Measurements from ENCODE around the gene TRIM63.

The TRIM63 gene

DNA sequence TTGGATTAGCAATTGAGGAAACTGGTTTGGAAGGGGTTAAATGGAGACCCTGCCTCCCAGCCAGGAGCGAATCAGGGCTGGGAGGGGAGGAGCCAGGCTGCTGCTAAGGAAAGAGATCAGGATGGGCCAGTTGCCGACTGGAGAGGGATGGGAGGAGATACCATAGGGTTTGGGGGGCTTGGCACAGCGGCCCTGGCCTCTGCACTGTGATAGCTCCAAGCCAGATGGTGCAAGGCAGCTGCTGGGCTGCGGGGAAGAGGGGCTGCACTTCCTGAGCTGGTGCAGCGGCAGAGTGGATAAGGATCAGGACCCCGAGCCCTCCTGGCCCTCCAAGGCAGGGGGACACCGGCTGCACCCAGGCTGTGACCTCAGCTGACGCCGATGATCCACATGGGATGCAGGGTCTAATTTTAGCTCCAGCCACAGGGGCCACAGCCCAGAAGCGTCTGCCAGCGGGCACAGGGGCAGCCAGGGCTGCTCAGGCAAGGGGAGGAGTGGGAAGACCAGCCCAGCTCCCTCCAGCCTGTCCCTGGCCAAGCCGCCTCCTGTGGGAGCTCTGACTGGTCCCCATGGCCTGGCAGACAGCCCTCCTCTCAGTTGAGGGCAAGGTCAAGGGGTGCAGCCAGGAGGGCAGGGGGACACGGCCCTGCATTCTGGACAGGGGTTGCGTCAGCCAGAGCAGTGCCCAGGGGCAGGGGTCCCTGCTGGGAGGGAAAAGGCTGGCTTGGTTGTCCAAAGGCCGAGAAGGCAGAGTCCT, 45.6 kb downstream of the TRIM63 start, which contains the start of gene EXTL1:
Gene EXTL1, plus strand, starts transcription at position 129 of the 757 bp plus-strand sequence. CDS start 872 bp downstream, outside the sequence.
- DNase-seq (ENCODE audit: low spot score): no peak
- in situ Hi-C loops (cut with MboI; ENCODE audit: low sequenced_read_pairs, unreplicated experiment): no loop called here
- TF ChIP-seq, protein P1, sequence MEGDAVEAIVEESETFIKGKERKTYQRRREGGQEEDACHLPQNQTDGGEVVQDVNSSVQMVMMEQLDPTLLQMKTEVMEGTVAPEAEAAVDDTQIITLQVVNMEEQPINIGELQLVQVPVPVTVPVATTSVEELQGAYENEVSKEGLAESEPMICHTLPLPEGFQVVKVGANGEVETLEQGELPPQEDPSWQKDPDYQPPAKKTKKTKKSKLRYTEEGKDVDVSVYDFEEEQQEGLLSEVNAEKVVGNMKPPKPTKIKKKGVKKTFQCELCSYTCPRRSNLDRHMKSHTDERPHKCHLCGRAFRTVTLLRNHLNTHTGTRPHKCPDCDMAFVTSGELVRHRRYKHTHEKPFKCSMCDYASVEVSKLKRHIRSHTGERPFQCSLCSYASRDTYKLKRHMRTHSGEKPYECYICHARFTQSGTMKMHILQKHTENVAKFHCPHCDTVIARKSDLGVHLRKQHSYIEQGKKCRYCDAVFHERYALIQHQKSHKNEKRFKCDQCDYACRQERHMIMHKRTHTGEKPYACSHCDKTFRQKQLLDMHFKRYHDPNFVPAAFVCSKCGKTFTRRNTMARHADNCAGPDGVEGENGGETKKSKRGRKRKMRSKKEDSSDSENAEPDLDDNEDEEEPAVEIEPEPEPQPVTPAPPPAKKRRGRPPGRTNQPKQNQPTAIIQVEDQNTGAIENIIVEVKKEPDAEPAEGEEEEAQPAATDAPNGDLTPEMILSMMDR (IDR thresholded peaks at IDR 0.05; ENCODE audit: borderline replicate concordance, control extremely low read depth, extremely low read depth, insufficient read depth, missing control alignments): no peak

DNA sequence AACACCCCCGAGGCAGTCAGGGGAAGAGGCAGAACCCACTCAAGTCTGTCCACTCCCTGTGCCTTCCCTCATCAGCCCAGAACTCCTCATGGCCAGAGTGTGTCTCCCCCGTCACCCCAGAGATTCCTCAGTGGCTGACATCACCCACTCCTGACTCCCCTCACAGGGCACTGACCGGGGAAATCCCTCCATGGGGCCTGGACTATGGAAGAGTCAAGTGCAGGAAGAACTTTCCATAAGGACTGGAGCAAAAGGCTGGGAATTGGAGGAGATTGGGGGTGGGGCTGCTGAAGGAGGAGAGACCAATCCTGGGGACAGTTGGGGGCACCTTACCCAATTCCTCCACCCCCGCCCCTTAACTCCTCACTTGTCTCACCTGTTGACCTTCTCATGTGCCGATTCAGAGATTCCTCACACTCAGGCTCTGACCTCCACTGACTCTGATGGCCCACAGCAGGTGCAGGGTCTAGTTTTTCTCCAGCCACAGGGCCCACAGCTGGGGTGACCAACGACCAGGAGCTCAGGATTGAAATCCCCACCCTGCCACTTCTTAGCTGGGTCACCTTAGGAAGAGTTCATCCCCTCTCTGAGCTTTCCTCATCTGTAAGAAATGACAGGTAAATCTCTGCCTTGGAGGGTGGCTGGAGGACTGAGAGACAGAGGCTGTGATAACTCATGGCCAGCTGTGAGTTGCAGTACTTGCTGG, 46.3 kb downstream of the TRIM63 start:
- no peak for DNase-seq (ENCODE audit: low spot score)
- TF ChIP-seq, protein P1 (IDR thresholded peaks at IDR 0.05; ENCODE audit: borderline replicate concordance, control extremely low read depth, extremely low read depth, insufficient read depth, missing control alignments): no peak
- in situ Hi-C loops (cut with MboI; ENCODE audit: low sequenced_read_pairs, unreplicated experiment): no loop called here

GRCh38 chr1:26020330-26020768, 47.1 kb downstream of the TRIM63 start:
- TF ChIP-seq, protein P1 (IDR thresholded peaks at IDR 0.05; ENCODE audit: borderline replicate concordance, control extremely low read depth, extremely low read depth, insufficient read depth, missing control alignments): no peak
- in situ Hi-C loops (cut with MboI; ENCODE audit: low sequenced_read_pairs, unreplicated experiment): no loop called here
- DNase-seq (ENCODE audit: low spot score): no peak

DNA sequence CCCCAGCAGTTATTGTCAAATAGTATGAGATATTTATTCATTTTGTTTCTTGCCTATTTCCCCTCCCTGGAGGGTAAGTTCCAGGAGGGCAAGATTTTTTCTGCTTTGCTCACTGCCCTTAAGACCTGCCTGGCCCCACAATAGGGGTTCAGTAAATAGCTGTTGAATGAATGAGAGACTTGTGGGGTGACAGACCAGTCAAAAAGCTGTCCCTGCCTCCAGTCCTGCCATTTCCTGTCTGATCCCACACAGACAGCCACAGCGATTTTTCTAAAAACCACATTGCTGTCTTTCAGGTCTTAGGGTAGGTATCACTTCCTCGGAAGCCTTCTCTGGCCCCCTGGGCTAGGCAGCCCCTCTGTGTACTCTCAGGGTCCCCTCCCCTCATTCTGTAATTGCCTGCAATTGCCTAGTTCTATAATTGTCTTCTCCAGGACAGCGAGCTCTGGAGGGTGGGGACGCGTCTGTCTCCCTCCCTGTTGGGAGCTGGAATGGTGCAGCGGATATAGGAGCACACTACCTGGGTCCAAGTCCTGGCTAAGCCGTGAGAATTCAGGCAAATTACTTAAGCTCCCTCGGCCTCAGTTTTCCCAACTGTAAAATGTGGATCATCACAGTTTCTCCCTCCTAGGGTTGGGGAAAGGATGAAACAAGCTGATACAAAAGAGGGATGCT, 47.7 kb downstream of the TRIM63 start:
- TF ChIP-seq, protein P1 (IDR thresholded peaks at IDR 0.05; ENCODE audit: borderline replicate concordance, control extremely low read depth, extremely low read depth, insufficient read depth, missing control alignments): no peak
- in situ Hi-C loops (cut with MboI; ENCODE audit: low sequenced_read_pairs, unreplicated experiment): no loop called here
- DNase-seq (ENCODE audit: low spot score): no peak

DNA sequence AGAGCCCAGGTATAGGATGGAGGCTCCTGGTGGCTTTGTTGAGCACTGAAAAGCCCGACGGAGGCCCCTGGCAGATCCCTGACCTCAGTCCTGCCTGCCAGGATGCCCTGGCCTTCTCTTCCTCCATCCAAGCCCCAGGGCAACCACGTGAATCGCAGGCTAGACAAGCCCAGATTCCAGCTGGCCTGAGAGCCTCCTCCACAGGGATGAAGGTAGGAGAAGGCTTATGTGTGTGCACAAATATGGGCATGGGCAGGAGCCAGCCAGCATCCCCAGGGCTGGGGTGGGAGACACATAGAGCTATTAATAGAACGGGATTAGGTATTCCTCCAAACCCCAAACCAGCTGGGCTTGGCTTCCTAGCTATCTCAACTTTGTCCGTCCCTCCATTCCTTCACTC, 49.8 kb downstream of the TRIM63 start:
- no peak for DNase-seq (ENCODE audit: low spot score)
- TF ChIP-seq, protein P1 (IDR thresholded peaks at IDR 0.05; ENCODE audit: borderline replicate concordance, control extremely low read depth, extremely low read depth, insufficient read depth, missing control alignments): no peak
- in situ Hi-C loops (cut with MboI; ENCODE audit: low sequenced_read_pairs, unreplicated experiment): no loop called here

- TF ChIP-seq, protein P1 (IDR thresholded peaks at IDR 0.05; ENCODE audit: borderline replicate concordance, control extremely low read depth, extremely low read depth, insufficient read depth, missing control alignments): no peak
- no peak for DNase-seq (ENCODE audit: low spot score)
- in situ Hi-C loops (cut with MboI; ENCODE audit: low sequenced_read_pairs, unreplicated experiment): no loop called here
Observed at GRCh38 chr1:26016953-26017545, 50.4 kb downstream of the TRIM63 start.

All from GM13976 (cell line).